Measurements from ENCODE around the gene LIPH.

DNA sequence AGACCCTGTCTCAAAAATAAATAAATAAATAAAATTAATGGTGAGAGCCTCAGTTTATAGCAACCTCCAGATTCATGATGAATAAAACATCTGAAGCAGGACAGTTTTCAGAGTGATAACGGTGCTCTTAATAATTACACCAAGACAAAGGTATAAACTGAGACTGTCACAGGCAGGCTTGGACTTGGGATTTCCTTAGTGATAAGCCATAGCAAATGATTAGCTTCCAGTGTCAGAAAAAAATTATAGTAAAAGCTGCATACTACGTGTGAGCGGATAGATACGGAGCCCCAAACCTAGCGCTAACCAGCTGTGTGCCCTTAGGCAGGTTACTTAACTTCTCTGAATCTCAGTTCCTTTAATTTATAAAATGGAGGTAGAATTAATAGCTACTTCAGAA, 21.5 kb downstream of the LIPH start:
- TF ChIP-seq, protein P1, sequence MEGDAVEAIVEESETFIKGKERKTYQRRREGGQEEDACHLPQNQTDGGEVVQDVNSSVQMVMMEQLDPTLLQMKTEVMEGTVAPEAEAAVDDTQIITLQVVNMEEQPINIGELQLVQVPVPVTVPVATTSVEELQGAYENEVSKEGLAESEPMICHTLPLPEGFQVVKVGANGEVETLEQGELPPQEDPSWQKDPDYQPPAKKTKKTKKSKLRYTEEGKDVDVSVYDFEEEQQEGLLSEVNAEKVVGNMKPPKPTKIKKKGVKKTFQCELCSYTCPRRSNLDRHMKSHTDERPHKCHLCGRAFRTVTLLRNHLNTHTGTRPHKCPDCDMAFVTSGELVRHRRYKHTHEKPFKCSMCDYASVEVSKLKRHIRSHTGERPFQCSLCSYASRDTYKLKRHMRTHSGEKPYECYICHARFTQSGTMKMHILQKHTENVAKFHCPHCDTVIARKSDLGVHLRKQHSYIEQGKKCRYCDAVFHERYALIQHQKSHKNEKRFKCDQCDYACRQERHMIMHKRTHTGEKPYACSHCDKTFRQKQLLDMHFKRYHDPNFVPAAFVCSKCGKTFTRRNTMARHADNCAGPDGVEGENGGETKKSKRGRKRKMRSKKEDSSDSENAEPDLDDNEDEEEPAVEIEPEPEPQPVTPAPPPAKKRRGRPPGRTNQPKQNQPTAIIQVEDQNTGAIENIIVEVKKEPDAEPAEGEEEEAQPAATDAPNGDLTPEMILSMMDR (IDR thresholded peaks at IDR 0.05), result no peak
- no peak for TF ChIP-seq EP300 (IDR thresholded peaks at IDR 0.05)
- no peak for TF ChIP-seq POLR2A (IDR thresholded peaks at IDR 0.05; ENCODE audit: low read depth)

Data from esophagus muscularis mucosa (tissue), 4 donors.